ENCODE results near the gene LYPD8. TPM values are rescaled to one million over a fixed set of nuclear protein-coding genes. Genes with fewer than 3 reads are reported as not detected.

Gene LYPD8
- total RNA-seq, 1 experiment from 2014 or later: not detected

GRCh38 chr1:248752161-248753028 lies 3.2 kb downstream of the LYPD8 start:
- Mint-ChIP-seq H3K4me1 (no peaks in the 10 kb centered on the region), H3K27ac (no peak overlapping the region), H3K9me3 (peaks cover 51% of the 10 kb centered on the region), H3K27me3 (ENCODE audit: low read depth) (peaks cover 4% of the 10 kb centered on the region; the same call in 1 of the 2 replicates), H3K36me3 (peaks cover 27% of the 10 kb centered on the region), H3K4me3 (no peak overlapping the region)
- CTCF ChIA-PET: no interaction called here
- no peak for ATAC-seq
- TF ChIP-seq GRHL2 (CRISPR knock-in tag; IDR thresholded peaks at IDR 0.05; ENCODE audit: insufficient replicate concordance, severe bottlenecking) (no peak), SP1 (CRISPR knock-in tag; conservative IDR thresholded peaks at IDR 0.05) (no peak), FOXK1 (CRISPR knock-in tag; IDR thresholded peaks at IDR 0.05) (no peak), TEAD4 (CRISPR knock-in tag; IDR thresholded peaks at IDR 0.05) (no peak), NR3C1 (CRISPR knock-in tag; conservative IDR thresholded peaks at IDR 0.05; ENCODE audit: low read depth) (no peak), ATF1 (CRISPR knock-in tag; IDR thresholded peaks at IDR 0.05) (no peak), CBFB (CRISPR knock-in tag; IDR thresholded peaks at IDR 0.05; ENCODE audit: low read depth) (no peak), NFATC4 (CRISPR knock-in tag; IDR thresholded peaks at IDR 0.05) (no peak), FOXP1 (CRISPR knock-in tag; IDR thresholded peaks at IDR 0.05; ENCODE audit: borderline replicate concordance) (no peak), TEAD1 (CRISPR knock-in tag; IDR thresholded peaks at IDR 0.05) (no peak), ZNF423 (CRISPR knock-in tag; IDR thresholded peaks at IDR 0.05) (no peak)
- TF ChIP-seq, protein P1, sequence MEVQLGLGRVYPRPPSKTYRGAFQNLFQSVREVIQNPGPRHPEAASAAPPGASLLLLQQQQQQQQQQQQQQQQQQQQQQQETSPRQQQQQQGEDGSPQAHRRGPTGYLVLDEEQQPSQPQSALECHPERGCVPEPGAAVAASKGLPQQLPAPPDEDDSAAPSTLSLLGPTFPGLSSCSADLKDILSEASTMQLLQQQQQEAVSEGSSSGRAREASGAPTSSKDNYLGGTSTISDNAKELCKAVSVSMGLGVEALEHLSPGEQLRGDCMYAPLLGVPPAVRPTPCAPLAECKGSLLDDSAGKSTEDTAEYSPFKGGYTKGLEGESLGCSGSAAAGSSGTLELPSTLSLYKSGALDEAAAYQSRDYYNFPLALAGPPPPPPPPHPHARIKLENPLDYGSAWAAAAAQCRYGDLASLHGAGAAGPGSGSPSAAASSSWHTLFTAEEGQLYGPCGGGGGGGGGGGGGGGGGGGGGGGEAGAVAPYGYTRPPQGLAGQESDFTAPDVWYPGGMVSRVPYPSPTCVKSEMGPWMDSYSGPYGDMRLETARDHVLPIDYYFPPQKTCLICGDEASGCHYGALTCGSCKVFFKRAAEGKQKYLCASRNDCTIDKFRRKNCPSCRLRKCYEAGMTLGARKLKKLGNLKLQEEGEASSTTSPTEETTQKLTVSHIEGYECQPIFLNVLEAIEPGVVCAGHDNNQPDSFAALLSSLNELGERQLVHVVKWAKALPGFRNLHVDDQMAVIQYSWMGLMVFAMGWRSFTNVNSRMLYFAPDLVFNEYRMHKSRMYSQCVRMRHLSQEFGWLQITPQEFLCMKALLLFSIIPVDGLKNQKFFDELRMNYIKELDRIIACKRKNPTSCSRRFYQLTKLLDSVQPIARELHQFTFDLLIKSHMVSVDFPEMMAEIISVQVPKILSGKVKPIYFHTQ (CRISPR knock-in tag; IDR thresholded peaks at IDR 0.05): no peak
- TF ChIP-seq, protein P2, sequence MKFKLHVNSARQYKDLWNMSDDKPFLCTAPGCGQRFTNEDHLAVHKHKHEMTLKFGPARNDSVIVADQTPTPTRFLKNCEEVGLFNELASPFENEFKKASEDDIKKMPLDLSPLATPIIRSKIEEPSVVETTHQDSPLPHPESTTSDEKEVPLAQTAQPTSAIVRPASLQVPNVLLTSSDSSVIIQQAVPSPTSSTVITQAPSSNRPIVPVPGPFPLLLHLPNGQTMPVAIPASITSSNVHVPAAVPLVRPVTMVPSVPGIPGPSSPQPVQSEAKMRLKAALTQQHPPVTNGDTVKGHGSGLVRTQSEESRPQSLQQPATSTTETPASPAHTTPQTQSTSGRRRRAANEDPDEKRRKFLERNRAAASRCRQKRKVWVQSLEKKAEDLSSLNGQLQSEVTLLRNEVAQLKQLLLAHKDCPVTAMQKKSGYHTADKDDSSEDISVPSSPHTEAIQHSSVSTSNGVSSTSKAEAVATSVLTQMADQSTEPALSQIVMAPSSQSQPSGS (CRISPR knock-in tag; IDR thresholded peaks at IDR 0.05; ENCODE audit: borderline replicate concordance, low read depth): no peak
- POLR2A ChIA-PET: no interaction called here
- DNase-seq (ENCODE audit: low spot score): no peak

DNA sequence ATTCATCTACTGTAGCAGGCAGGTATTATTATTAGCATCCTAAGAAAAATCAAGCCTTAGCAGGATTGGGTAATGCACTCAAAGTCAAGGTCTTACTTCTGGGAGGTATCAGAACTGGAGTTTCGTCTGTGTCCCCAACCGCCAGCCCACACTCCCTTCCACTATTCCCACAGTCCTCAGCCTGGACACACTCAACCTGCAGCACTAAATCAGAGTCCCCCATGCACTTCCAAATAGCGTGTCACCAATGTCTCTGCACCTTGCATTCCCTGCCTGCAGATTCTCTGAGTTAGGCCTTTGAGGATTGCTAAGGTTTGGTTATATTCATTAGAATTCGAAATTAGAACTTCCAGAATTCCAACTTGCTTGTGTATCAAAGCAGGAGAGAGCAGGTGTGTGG lies 3.9 kb downstream of the LYPD8 start:
- ChIA-PET POLR2A (no interaction called here), CTCF (no interaction called here)
- H3K9me3 Mint-ChIP-seq: peaks cover 43% of the 10 kb centered on the region
- TF ChIP-seq ETV6 (CRISPR knock-in tag; IDR thresholded peaks at IDR 0.05) (no peak), CTCF (IDR thresholded peaks at IDR 0.05) (no peak), TP53 (CRISPR knock-in tag; IDR thresholded peaks at IDR 0.05) (no peak), TCF7 (CRISPR knock-in tag; IDR thresholded peaks at IDR 0.05; ENCODE audit: low read depth) (no peak), NR1H2 (CRISPR knock-in tag; IDR thresholded peaks at IDR 0.05) (no peak), ESRRA (CRISPR knock-in tag; IDR thresholded peaks at IDR 0.05; ENCODE audit: borderline replicate concordance) (no peak), KAT7 (CRISPR knock-in tag; IDR thresholded peaks at IDR 0.05; ENCODE audit: borderline replicate concordance) (no peak)
- TF ChIP-seq, protein P3, sequence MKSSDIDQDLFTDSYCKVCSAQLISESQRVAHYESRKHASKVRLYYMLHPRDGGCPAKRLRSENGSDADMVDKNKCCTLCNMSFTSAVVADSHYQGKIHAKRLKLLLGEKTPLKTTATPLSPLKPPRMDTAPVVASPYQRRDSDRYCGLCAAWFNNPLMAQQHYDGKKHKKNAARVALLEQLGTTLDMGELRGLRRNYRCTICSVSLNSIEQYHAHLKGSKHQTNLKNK (CRISPR knock-in tag; IDR thresholded peaks at IDR 0.05): no peak
- TF ChIP-seq, protein P4, sequence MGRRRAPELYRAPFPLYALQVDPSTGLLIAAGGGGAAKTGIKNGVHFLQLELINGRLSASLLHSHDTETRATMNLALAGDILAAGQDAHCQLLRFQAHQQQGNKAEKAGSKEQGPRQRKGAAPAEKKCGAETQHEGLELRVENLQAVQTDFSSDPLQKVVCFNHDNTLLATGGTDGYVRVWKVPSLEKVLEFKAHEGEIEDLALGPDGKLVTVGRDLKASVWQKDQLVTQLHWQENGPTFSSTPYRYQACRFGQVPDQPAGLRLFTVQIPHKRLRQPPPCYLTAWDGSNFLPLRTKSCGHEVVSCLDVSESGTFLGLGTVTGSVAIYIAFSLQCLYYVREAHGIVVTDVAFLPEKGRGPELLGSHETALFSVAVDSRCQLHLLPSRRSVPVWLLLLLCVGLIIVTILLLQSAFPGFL (CRISPR knock-in tag; IDR thresholded peaks at IDR 0.05; ENCODE audit: borderline replicate concordance): no peak
- TF ChIP-seq, protein P5, sequence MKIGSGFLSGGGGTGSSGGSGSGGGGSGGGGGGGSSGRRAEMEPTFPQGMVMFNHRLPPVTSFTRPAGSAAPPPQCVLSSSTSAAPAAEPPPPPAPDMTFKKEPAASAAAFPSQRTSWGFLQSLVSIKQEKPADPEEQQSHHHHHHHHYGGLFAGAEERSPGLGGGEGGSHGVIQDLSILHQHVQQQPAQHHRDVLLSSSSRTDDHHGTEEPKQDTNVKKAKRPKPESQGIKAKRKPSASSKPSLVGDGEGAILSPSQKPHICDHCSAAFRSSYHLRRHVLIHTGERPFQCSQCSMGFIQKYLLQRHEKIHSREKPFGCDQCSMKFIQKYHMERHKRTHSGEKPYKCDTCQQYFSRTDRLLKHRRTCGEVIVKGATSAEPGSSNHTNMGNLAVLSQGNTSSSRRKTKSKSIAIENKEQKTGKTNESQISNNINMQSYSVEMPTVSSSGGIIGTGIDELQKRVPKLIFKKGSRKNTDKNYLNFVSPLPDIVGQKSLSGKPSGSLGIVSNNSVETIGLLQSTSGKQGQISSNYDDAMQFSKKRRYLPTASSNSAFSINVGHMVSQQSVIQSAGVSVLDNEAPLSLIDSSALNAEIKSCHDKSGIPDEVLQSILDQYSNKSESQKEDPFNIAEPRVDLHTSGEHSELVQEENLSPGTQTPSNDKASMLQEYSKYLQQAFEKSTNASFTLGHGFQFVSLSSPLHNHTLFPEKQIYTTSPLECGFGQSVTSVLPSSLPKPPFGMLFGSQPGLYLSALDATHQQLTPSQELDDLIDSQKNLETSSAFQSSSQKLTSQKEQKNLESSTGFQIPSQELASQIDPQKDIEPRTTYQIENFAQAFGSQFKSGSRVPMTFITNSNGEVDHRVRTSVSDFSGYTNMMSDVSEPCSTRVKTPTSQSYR (CRISPR knock-in tag; IDR thresholded peaks at IDR 0.05): no peak
- TF ChIP-seq, protein P6, sequence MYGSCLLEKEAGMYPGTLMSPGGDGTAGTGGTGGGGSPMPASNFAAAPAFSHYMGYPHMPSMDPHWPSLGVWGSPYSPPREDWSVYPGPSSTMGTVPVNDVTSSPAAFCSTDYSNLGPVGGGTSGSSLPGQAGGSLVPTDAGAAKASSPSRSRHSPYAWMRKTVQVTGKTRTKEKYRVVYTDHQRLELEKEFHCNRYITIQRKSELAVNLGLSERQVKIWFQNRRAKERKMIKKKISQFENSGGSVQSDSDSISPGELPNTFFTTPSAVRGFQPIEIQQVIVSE (CRISPR knock-in tag; IDR thresholded peaks at IDR 0.05; ENCODE audit: borderline replicate concordance): no peak

More for the DNA sequence above, 3.9 kb downstream of the LYPD8 start:
- Mint-ChIP-seq H3K4me1 (no peaks in the 10 kb centered on the region), H3K27me3 (ENCODE audit: low read depth) (peaks cover 4% of the 10 kb centered on the region; the same call in 1 of the 2 replicates), H3K4me3 (no peak overlapping the region), H3K36me3 (peaks cover 20% of the 10 kb centered on the region), H3K27ac (no peak overlapping the region)
- DNase-seq (ENCODE audit: low spot score): no peak
- ATAC-seq: no peak
